Endothelial cell of umbilical vein (primary cell): ENCODE measurements around the gene VSX1. TPM values are rescaled to one million over a fixed set of nuclear protein-coding genes. Genes with fewer than 3 reads are reported as not detected.

Experiments
- BruUV-seq: library from RNA; stranded (reverse); fragments of 400-500 nt; replicated peaks from 2 replicates; lab custom pipeline; 2021; lab: Mats Ljungman, UMichigan
- CTCF ChIA-PET: fragments of 300-600, 350-600 bp; sonication (Branson Sonifier 250); formaldehyde crosslinking; loops from one replicate; lab custom pipeline; 2021; ENCODE audit warnings: antibody characterized with exemption, inconsistent platforms; lab: Charles Lee
- POLR2A ChIA-PET: fragments of 300-600, 350-600 bp; sonication (Branson Sonifier 250); formaldehyde crosslinking; loops from one replicate; lab custom pipeline; 2021; ENCODE audit warnings: antibody characterized with exemption, inconsistent platforms; lab: Charles Lee
- DNase-seq: peaks from one replicate; pipeline ENCODE4 v3.0.0-alpha.2; 2011; ENCODE audit warnings: low read depth, low spot score
- FAIRE-seq: peaks from 2 replicates; lab custom pipeline; 2011; peaks lifted over from hg19 to GRCh38; lab: Jason Lieb, UNC
- H2AFZ ChIP-seq: 2 replicates; pipeline ENCODE4 v1.6.0; 2012; ENCODE audit warnings: low read depth, low read length, control low read depth, inconsistent platforms
- H3K27ac ChIP-seq: 2 replicates; pipeline ENCODE4 v1.5.1; 2011; ENCODE audit warnings: low read depth, mild to moderate bottlenecking, control low read depth, low read length, moderate library complexity; ENCODE audit not compliant: insufficient read depth
- H3K27me3 ChIP-seq, 2 experiments: 2 replicates each; pipeline versions ENCODE4 v1.6.0 to v1.6.1; 2011; ENCODE audit warnings: low read length in 2 of 2, mixed read lengths in 1 of 2; ENCODE audit not compliant: control insufficient read depth in 2 of 2, insufficient read depth in 2 of 2
- H3K36me3 ChIP-seq, 2 experiments: 2 replicates in 1 of 2; 3 replicates in 1 of 2; pipeline ENCODE4 v1.5.1; 2011; ENCODE audit warnings: low read length in 2 of 2, mild to moderate bottlenecking in 1 of 2, moderate library complexity in 1 of 2; ENCODE audit not compliant: control insufficient read depth in 2 of 2, insufficient read depth in 2 of 2; ENCODE audit errors: extremely low read depth in 1 of 2
- H3K4me1 ChIP-seq: 3 replicates; pipeline ENCODE4 v1.5.1; 2011; ENCODE audit warnings: mild to moderate bottlenecking, low read length; ENCODE audit not compliant: control insufficient read depth, insufficient read depth; ENCODE audit errors: extremely low read depth
- H3K4me2 ChIP-seq: 2 replicates; pipeline ENCODE4 v1.6.1; 2011; ENCODE audit warnings: low read length, control low read depth, mixed read lengths; ENCODE audit not compliant: insufficient read depth
- H3K4me3 ChIP-seq, 3 experiments: fragments of 200-600 bp in 1 of 3; sonication (generic), shearing (Covaris generic) in 1 of 3; replicated peaks in 1 of 3; 2 replicates each; pipeline ENCODE4 v1.5.1; 2011 to 2016; ENCODE audit warnings: control low read depth in 3 of 3, low read length in 3 of 3, mild to moderate bottlenecking in 2 of 3, inconsistent platforms in 1 of 3, low read depth in 1 of 3, moderate library complexity in 1 of 3; ENCODE audit not compliant: insufficient read depth in 1 of 3
- H3K79me2 ChIP-seq: 2 replicates; pipeline ENCODE4 v1.6.0; 2012; ENCODE audit warnings: low read length, inconsistent platforms; ENCODE audit not compliant: control insufficient read depth, insufficient read depth
- H3K9ac ChIP-seq: replicated peaks from 2 replicates; pipeline ENCODE3; 2011; ENCODE audit warnings: low read length, control low read depth; ENCODE audit not compliant: insufficient read depth; ENCODE audit errors: extremely low read depth
- H3K9me1 ChIP-seq: replicated peaks from 3 replicates; pipeline ENCODE4 v1.6.0; 2011; ENCODE audit warnings: mild to moderate bottlenecking, low read length; ENCODE audit not compliant: control insufficient read depth, insufficient read depth; ENCODE audit errors: extremely low read depth
- H3K9me3 ChIP-seq: replicated peaks from 2 replicates; pipeline ENCODE4 v1.5.1; 2012; ENCODE audit warnings: low read length, inconsistent platforms; ENCODE audit not compliant: control insufficient read depth, insufficient read depth
- H4K20me1 ChIP-seq: replicated peaks from 2 replicates; pipeline ENCODE3; 2011; ENCODE audit warnings: mild to moderate bottlenecking, low read length; ENCODE audit not compliant: control insufficient read depth, insufficient read depth; ENCODE audit errors: extremely low read depth
- EZH2 ChIP-seq: IDR thresholded peaks from 2 replicates; pipeline ENCODE4 v1.6.1; 2012; ENCODE audit warnings: borderline replicate concordance, low read depth, mild to moderate bottlenecking, moderate library complexity, low read length, inconsistent platforms; ENCODE audit not compliant: severe bottlenecking
- GATA2 ChIP-seq: IDR thresholded peaks from 2 replicates; pipeline ENCODE4 v1.7.0; 2011; ENCODE audit warnings: low read depth, mild to moderate bottlenecking, moderate library complexity, mixed read lengths, low read length; ENCODE audit not compliant: insufficient read length, insufficient read depth
- MYC ChIP-seq: IDR thresholded peaks from one replicate; pipeline ENCODE4 v1.6.1; 2011; ENCODE audit warnings: mild to moderate bottlenecking, low read depth, low read length
- POLR2AphosphoS5 ChIP-seq: IDR thresholded peaks from 2 replicates; pipeline ENCODE4 v1.6.1; 2012; ENCODE audit warnings: low read depth, mild to moderate bottlenecking, control low read depth, low read length, moderate library complexity; ENCODE audit not compliant: insufficient read depth
- dilution Hi-C: fragments of 300-500 bp; cut with MboI; formaldehyde crosslinking; loops from one replicate; pipeline ENCODE4 v1.15.0; 2019; ENCODE audit warnings: low sequenced_read_pairs; ENCODE audit not compliant: extremely low pct_ligation_motif_present
- intact Hi-C: fragments of 100-400 bp; cut with micrococcal nuclease; formaldehyde crosslinking; loops from one replicate; pipeline ENCODE4 v1.10.0; 2022
- polyA plus RNA-seq, 4 experiments: library from polyadenylated mRNA; depleted of rRNA in 3 of 4; stranded (reverse) in 3 of 4; unstranded in 1 of 4; fragments of >200 nt; gene quantifications; 2 replicates each; pipeline versions ENCODE4 v1.2.1 to v1.2.3, GENCODE V29; 2011 to 2012; ENCODE audit warnings: missing spikeins in 1 of 4
- total RNA-seq: library from RNA; stranded (reverse); gene quantifications from 2 replicates; pipeline ENCODE4 v1.2.3, GENCODE V29; 2021
- TF ChIP-seq, protein P1 (sequence below): IDR thresholded peaks from 2 replicates; pipeline ENCODE4 v1.6.1; 2011; ENCODE audit not compliant: insufficient read depth, insufficient read length

Gene VSX1
- total and polyA plus RNA-seq, 2 donors (not counting 3 experiments of a cell fraction or from before 2014, with no cell fraction given) = not detected

DNA sequence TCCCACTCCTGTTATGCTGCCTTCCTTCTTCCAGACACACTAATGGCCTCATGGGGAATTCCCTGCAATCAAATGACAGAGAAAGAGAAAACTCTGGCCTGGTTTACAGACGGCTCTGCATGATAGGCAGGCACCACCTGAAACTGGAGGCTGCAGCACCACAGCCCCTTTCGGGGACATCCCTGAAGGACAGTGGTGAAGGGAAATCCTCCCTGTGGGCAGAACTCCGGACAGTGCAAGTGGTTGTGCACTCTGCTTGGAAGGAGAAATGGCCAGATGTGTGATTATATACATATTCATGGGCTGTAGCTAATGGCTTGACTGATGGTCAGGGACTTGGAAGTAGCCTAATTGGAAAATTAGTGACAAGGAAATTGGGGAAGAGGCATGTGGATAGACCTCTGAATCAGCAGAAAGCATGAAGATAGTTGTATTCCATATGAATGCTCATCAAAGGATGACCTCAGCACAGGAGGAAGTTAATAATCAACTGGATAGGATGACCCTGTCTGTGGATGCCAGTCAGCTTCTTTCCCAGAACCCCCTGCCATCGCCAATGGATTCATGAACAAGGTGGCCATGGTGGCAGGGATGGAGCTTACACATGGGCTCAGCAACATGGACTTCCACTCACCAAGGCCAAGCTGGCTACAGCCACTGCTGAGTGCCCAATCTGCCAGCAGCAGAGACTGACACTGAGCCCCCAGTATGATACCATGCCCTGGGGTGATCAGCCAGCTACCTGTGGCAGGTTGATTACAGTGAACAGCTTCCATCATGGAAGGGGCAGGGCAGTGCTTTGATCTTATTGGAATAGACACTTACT lies 44.5 kb upstream of the VSX1 start:
- H3K4me2 ChIP-seq = no peak overlapping the region
- no peaks in the 10 kb centered on the region for H3K4me1 ChIP-seq
- ChIA-PET CTCF (interaction anchor here (1.3 kb wide), 1 partner anchor 52 kb away, joined by 3 read pairs; no protein-coding TSS in a partner anchor), POLR2A (no interaction called here)
- no peaks in the 10 kb centered on the region for H3K27me3 ChIP-seq
- H3K9ac ChIP-seq = no peak overlapping the region
- no peaks in the 10 kb centered on the region for H3K36me3 ChIP-seq
- H4K20me1 ChIP-seq = no peaks in the 10 kb centered on the region
- no peak for TF ChIP-seq MYC
- no peak for TF ChIP-seq GATA2
- no peak for TF ChIP-seq EZH2
- TF ChIP-seq, protein P1, sequence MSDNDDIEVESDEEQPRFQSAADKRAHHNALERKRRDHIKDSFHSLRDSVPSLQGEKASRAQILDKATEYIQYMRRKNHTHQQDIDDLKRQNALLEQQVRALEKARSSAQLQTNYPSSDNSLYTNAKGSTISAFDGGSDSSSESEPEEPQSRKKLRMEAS = no peak
- no peak for TF ChIP-seq POLR2AphosphoS5
- FAIRE-seq = no peak
- no peak for DNase-seq
- H3K79me2 ChIP-seq = no peaks in the 10 kb centered on the region
- dilution Hi-C loops = no loop called here
- H3K9me1 ChIP-seq = no peaks in the 10 kb centered on the region
- no peak overlapping the region for H2AFZ ChIP-seq
- H3K27ac ChIP-seq = no peak overlapping the region
- intact Hi-C loops = no loop called here
- BruUV-seq = no TSS peak
- H3K9me3 ChIP-seq = no peaks in the 10 kb centered on the region
- no peak overlapping the region for H3K4me3 ChIP-seq

DNA sequence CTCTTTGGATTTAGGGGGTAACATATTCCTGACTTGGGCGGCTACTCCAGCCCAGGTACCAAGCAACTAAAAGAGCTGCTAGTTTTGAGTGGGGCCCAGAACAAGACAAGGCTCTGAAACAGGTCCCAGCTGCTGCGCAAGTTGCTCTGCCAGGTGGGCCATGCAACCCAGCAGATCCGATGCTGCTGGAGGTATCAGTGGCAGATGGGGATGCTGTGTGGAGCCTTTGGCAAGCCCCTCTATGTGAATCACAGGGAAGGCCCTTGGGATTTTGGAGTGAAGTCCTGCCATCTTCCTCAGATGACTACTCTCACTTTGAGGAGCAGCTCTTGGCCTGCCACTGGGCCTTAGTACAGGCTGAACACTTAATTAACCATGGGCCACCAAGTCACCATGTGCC lies 43.7 kb upstream of the VSX1 start:
- dilution Hi-C loops = no loop called here
- H2AFZ ChIP-seq = no peak overlapping the region
- no peak for FAIRE-seq

More for the DNA sequence above, 43.7 kb upstream of the VSX1 start:
- intact Hi-C loops = no loop called here
- Histone ChIP-seq H3K4me1 (no peaks in the 10 kb centered on the region), H3K79me2 (no peaks in the 10 kb centered on the region), H4K20me1 (no peaks in the 10 kb centered on the region), H3K9me3 (no peaks in the 10 kb centered on the region), H3K9me1 (no peaks in the 10 kb centered on the region), H3K4me2 (no peak overlapping the region), H3K4me3 (no peak overlapping the region), H3K9ac (no peak overlapping the region), H3K27me3 (no peaks in the 10 kb centered on the region), H3K27ac (no peak overlapping the region), H3K36me3 (no peaks in the 10 kb centered on the region)
- TF ChIP-seq POLR2AphosphoS5 = no peak
- ChIA-PET CTCF (no interaction called here), POLR2A (no interaction called here)
- no TSS peak for BruUV-seq
- DNase-seq = no peak
